ENCODE data around the gene ZFHX3.

ZFHX3 gene

DNA sequence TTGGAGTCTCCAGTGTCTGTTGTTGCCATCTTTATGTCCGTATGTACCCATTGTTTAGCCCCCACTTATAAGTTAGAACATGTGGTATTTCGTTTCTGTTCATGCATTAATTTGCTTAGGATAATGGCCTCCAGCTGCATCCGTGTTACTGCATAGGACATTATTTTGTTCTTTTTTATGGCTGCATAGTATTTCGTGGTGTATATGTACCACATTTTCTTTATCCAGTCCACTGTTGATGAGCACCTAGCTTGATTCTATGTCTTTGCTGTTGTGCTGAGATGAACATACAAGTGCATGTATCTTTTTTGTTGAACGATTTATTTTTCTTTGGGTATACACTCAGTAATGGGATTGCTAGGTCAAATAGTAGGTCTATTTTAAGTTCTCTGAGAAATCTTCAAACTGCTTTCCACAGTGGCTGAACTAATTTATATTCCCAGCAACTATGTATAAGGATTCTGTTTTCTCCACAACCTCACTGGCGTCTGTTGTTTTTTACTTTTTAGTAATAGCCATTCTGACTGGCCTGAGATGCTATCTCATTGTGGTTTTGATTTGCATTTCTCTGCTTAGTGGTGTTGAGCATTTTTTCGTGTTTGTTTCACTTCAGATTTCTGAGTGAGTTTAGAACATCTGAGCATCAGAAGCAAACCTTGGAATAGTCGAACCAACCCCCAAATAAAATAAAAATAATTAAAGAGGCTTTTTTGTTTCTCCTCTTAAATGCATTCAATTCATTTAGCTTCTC, 304.7 kb downstream of the ZFHX3 start:
- no peak for DNase-seq (ENCODE audit: low spot score)

DNA sequence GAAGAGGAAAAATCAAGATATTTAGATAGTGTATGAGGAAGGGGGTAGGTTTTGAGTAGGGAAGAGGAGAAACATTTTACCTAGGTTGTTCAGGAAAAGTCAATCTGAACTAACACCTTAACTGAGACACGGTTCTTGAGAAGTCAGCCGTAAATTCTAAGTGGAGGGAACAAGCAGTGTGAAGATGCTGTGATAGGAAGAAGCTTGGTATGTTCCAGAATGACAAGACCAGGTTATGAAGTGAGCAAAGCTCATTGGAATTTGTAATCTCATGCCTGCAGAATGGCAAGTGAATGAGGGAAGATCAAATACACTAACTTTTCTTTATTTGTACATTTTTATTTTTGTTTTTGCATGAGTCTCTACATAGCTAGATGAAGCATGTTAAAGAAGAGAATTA, 307.6 kb downstream of the ZFHX3 start:
- no peak for DNase-seq (ENCODE audit: low spot score)

DNA sequence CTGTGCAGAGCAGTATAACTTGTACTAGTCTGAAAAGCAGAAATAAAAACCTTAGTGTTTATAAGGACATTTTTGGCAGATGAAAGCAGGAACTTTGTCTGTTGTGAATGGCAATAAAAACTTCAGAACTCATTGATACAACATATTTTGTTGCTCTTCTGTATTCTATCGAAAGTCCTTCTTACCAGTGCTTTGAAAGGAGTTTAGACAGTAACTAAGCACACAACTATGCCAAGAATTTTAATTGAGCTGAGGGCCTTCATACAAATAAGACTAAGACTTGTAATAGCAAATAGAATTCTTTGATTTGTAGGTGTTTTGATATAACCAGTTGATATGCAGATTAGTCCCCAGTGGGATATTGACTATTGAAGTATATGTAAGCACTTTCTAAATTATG, 308.4 kb downstream of the ZFHX3 start:
- no peak for DNase-seq (ENCODE audit: low spot score)

DNA sequence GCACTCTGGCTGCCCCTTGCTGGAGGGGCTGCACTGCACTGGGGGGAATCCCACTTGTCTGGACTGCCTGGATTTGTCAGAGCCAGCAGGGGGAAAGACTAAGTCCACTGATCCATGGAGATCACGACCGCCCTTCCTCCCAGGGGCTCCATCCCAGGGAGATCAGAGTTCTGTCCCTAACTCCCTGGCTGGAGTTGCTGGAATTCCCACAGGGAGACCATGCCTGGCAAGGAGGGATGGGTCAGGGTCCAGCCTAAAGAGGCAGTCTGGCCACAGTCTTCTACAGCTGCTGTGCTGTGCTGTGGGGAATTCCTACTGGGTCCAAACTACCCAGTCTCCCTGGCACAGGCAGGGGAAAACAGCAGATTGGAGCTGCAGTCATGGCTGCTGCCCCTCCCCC, 311.9 kb downstream of the ZFHX3 start:
- DNase-seq (ENCODE audit: low spot score): no peak

Data from Ammon's horn (tissue), 1 donor.